Prostate gland (tissue), 2 donors: ENCODE data around the gene CRYBA2. TPM values are rescaled to one million over a fixed set of nuclear protein-coding genes. Genes with fewer than 3 reads are reported as not detected.

Experiments
- DNase-seq: peaks from one replicate; pipeline ENCODE4 v3.0.0-alpha.2; 2019; ENCODE audit warnings: low spot score
- H3K27ac ChIP-seq, 2 donors: fragments of 200-600 bp; sonication (generic); 2 replicates each; pipeline ENCODE4 v1.5.1; 2017 to 2019
- H3K27me3 ChIP-seq: fragments of 200-600 bp; sonication (generic); replicated peaks from 2 replicates; pipeline ENCODE4 v1.5.1; 2019; ENCODE audit not compliant: insufficient read depth
- H3K36me3 ChIP-seq, 2 donors: fragments of 200-600 bp; sonication (generic); 1 replicate in 1 of 2; 2 replicates in 1 of 2; pipeline versions ENCODE4 v1.5.1 to v1.8.1; 2017 to 2019
- H3K4me1 ChIP-seq: fragments of 200-600 bp; sonication (generic); replicated peaks from 2 replicates; pipeline ENCODE4 v1.5.1; 2019
- H3K4me3 ChIP-seq, 2 donors: fragments of 200-600 bp; sonication (generic); 2 replicates each; pipeline ENCODE4 v1.5.1; 2017 to 2019
- H3K9me3 ChIP-seq: fragments of 200-600 bp; sonication (generic); 2 replicates; pipeline ENCODE4 v1.5.1; 2017
- POLR2A ChIP-seq: fragments of 450-650 bp; IDR thresholded peaks from one replicate; pipeline ENCODE4 v1.6.1; 2016; ENCODE audit warnings: antibody characterized with exemption, mild to moderate bottlenecking
- POLR2AphosphoS5 ChIP-seq: sonication (generic); formaldehyde crosslinking; IDR thresholded peaks from one replicate; pipeline ENCODE4 v1.6.1; 2017; ENCODE audit warnings: antibody characterized with exemption
- WGBS: methylation state at CpG from one replicate; pipeline ENCODE4 v1.1.5; 2018; 5-methylcytosine and 5-hydroxymethylcytosine counted together
- intact Hi-C: fragments of 100-400 bp; cut with DNase I; formaldehyde crosslinking; loops from one replicate; pipeline ENCODE4 v1.14.2; 2022
- total RNA-seq, 2 donors: library from RNA; depleted of rRNA; stranded (reverse); fragments of >200 nt; gene quantifications; one replicate each; pipeline ENCODE4 v1.1.0, GENCODE V29; 2016
- TF ChIP-seq, protein P1 (sequence below), 4 experiments: fragments of 200-600 bp in 2 of 4; fragments of 450-650 bp in 2 of 4; sonication (generic) in 2 of 4; IDR thresholded peaks; 1 replicate in 3 of 4; 2 replicates in 1 of 4; pipeline ENCODE4 v1.5.1; 2016 to 2019; ENCODE audit warnings: antibody characterized with exemption in 4 of 4, mild to moderate bottlenecking in 2 of 4, moderate library complexity in 2 of 4

The CRYBA2 gene
- total RNA-seq, 2 donors from 2014 or later = 3.0 TPM; not detected in 1

DNA sequence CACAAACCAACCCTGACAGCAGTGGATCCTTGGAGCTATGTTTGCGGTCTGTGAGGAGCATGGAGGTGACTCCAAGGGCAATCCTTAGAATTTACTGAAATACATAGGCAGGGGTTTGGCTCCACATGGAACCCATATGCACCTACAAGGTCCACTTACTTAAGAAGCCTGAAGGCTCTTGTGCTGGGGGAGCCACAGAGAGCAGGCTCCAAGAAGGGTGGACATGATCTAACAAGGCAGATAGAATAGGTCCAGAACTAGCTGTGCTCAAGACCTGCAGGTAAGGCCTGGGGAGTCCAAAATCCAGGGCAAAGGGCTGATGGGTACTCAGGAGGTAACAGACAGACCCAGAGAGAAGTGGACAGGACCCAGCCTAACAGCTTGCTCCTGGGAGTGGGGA is 34.9 kb downstream of the CRYBA2 start:
- DNase-seq = no peak
- H3K4me3 ChIP-seq = no peak overlapping the region
- TF ChIP-seq POLR2AphosphoS5 = no peak
- TF ChIP-seq, protein P1, sequence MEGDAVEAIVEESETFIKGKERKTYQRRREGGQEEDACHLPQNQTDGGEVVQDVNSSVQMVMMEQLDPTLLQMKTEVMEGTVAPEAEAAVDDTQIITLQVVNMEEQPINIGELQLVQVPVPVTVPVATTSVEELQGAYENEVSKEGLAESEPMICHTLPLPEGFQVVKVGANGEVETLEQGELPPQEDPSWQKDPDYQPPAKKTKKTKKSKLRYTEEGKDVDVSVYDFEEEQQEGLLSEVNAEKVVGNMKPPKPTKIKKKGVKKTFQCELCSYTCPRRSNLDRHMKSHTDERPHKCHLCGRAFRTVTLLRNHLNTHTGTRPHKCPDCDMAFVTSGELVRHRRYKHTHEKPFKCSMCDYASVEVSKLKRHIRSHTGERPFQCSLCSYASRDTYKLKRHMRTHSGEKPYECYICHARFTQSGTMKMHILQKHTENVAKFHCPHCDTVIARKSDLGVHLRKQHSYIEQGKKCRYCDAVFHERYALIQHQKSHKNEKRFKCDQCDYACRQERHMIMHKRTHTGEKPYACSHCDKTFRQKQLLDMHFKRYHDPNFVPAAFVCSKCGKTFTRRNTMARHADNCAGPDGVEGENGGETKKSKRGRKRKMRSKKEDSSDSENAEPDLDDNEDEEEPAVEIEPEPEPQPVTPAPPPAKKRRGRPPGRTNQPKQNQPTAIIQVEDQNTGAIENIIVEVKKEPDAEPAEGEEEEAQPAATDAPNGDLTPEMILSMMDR (IDR thresholded peaks at IDR 0.05) = no peak
- no peak for TF ChIP-seq POLR2A
- H3K4me1 ChIP-seq = no peaks in the 10 kb centered on the region
- peaks cover 33% of the 10 kb centered on the region for H3K27me3 ChIP-seq
- H3K36me3 ChIP-seq = no peaks in the 10 kb centered on the region
- H3K27ac ChIP-seq = no peak overlapping the region
- 94% methylated on average over 1 of the region's 1 CpG for WGBS
- intact Hi-C loops = no loop called here
- no peaks in the 10 kb centered on the region for H3K9me3 ChIP-seq

DNA sequence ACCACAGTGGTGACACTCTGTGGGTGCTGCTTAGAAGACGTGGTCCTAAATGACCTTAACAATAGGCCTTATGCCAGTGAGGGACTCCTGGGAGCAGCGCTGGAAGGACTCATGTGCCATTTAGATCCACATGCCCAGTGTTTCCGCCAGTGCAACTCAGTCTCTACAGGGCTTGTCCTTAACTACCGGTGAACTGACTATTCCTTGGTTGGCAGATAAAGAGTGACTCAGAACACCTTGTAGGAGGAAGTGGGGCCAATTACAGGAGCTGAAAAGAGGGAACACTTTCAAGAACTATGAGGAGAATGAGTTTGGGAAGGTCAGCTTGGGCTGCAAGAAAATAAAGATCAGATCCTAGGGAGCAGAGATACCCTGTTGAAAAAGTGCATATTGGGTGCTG is 35.6 kb downstream of the CRYBA2 start:
- TF ChIP-seq POLR2AphosphoS5 (no peak), POLR2A (no peak)
- TF ChIP-seq, protein P1 (IDR thresholded peaks at IDR 0.05) = no peak
- no peak for DNase-seq
- 81% methylated on average over 4 of the region's 4 CpGs for whole genome bisulfite sequencing
- Histone ChIP-seq H3K4me1 (no peaks in the 10 kb centered on the region), H3K27ac (no peak overlapping the region), H3K36me3 (no peaks in the 10 kb centered on the region), H3K27me3 (peaks cover 27% of the 10 kb centered on the region), H3K9me3 (no peaks in the 10 kb centered on the region), H3K4me3 (no peak overlapping the region)
- intact Hi-C loops = no loop called here

DNA sequence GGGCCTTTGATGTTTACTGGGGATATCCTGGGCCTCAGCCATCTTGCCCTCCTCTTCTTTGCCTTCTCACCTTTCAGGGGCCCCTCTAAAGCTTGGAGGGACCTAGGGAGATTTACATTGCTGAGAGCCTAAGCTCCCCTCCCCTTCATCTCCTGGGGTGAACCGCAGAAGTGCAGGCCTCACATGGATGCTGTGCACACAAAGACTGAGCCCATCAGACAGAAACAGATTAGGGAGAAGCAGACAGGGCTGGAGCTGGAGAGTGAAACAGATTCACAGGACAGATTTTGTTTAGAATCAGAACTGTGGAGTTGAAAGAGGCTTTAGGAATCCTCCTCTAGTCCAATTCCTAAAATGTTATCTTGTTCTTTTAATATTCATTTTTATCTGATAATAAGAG is 37.2 kb downstream of the CRYBA2 start:
- intact Hi-C loops = no loop called here
- WGBS = 31% methylated on average over 1 of the region's 1 CpG
- no peaks in the 10 kb centered on the region for H3K36me3 ChIP-seq
- no peak overlapping the region for H3K4me3 ChIP-seq
- no peaks in the 10 kb centered on the region for H3K4me1 ChIP-seq
- peaks cover 14% of the 10 kb centered on the region for H3K27me3 ChIP-seq
- no peaks in the 10 kb centered on the region for H3K9me3 ChIP-seq
- H3K27ac ChIP-seq = no peak overlapping the region
- no peak for TF ChIP-seq POLR2AphosphoS5
- TF ChIP-seq, protein P1 (IDR thresholded peaks at IDR 0.05) = no peak
- no peak for TF ChIP-seq POLR2A
- no peak for DNase-seq

DNA sequence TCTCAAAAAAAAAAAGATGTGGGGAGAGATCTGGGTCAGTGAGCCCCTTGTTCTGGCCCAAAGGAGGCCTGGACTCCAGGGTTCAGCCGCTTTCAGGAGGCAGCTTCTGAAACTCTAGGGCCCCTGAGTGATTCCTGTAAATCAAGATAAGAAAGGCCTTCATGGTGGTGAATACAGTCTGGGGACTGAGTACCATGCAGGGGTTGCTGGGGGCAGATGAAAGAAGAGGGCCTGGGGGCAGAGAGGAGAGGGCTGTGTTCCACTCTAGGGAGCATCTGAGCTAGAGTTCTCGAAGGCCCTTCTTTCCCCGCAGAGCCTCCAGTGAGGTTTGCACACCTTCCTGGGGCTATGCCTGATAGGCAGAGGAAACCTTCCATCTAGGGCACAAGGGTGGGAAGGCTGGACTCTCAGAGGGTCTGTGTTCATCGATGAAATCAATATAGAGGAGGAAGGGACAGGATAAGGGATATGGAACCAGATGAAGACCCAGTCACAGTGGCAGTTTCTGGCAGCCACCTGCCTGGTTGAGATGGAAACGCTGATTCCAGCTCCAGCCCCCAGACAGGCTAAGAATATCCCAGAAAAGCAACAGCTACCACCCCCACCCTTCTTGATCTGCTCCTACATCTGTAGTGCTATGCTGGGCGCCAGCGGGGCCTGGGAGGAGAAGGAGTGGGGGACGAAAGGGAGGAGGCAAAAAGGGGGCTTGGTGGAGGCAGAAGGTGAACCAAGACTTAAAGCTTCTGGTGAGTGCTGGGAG is 38.5 kb downstream of the CRYBA2 start:
- Histone ChIP-seq H3K36me3 (no peaks in the 10 kb centered on the region), H3K9me3 (no peaks in the 10 kb centered on the region), H3K4me3 (no peak overlapping the region), H3K27me3 (peaks cover 7% of the 10 kb centered on the region), H3K27ac (no peak overlapping the region), H3K4me1 (no peaks in the 10 kb centered on the region)
- no peak for TF ChIP-seq POLR2AphosphoS5
- TF ChIP-seq POLR2A = no peak
- TF ChIP-seq, protein P1 (IDR thresholded peaks at IDR 0.05) = no peak
- 80% methylated on average over 8 of the region's 8 CpGs for WGBS
- DNase-seq = no peak
- intact Hi-C loops = no loop called here

DNA sequence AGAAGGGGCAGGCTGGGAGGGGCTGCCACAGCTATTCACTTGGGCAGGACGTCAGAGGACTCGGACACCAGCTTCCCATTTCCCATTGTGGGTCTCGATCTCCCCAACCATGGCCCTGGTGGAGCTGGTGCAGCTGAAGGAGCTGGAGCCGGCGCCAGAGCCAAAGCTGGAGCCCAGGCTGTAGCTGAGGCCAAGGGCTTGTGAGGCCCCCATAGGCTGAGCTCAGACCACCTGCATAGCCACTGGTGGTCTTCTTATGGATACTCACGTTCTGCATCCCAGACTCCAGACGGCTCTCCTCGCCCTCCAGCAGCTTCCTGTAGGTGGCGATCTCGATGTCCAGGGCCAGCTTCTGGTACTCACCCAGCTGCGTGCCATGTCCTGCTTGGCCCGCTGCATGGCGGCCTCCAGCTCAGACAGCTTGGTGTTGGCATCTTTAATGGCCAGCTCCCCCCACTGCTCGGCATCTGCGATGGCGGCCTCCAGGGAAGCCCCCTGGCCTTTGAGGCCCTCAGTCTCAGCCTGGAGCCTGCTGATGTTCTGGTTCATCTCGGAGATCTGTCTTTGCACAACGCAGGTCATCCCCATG is 39.8 kb downstream of the CRYBA2 start:
- no peak for DNase-seq
- no peak overlapping the region for H3K4me3 ChIP-seq
- WGBS = 71% methylated on average over 18 of the region's 18 CpGs

More for the DNA sequence above, 39.8 kb downstream of the CRYBA2 start:
- TF ChIP-seq POLR2AphosphoS5 (no peak), POLR2A (no peak)
- peaks cover 3% of the 10 kb centered on the region for H3K27me3 ChIP-seq
- no peaks in the 10 kb centered on the region for H3K36me3 ChIP-seq
- no peaks in the 10 kb centered on the region for H3K4me1 ChIP-seq
- intact Hi-C loops = no loop called here
- no peak overlapping the region for H3K27ac ChIP-seq
- no peaks in the 10 kb centered on the region for H3K9me3 ChIP-seq
